Endothelial cell of umbilical vein (primary cell): Measurements from ENCODE around the gene MAGEA11.
"Not testable (repeated sequence)": the region's sequence is repeated elsewhere in the genome, so short reads cannot be mapped to it uniquely, and the experiment has no call there.

ENCODE experiments used
- EZH2 ChIP-seq: IDR thresholded peaks from 2 replicates; pipeline ENCODE4 v1.6.1; 2012; ENCODE audit warnings: borderline replicate concordance, low read depth, mild to moderate bottlenecking, moderate library complexity, low read length, inconsistent platforms; ENCODE audit not compliant: severe bottlenecking
- MYC ChIP-seq: IDR thresholded peaks from one replicate; pipeline ENCODE4 v1.6.1; 2011; ENCODE audit warnings: mild to moderate bottlenecking, low read depth, low read length
- POLR2A ChIP-seq: IDR thresholded peaks from 2 replicates; pipeline ENCODE4 v1.6.1; 2012; ENCODE audit warnings: low read depth, mild to moderate bottlenecking, control low read depth, low read length
- TF ChIP-seq, protein P1 (sequence below): IDR thresholded peaks from 2 replicates; pipeline ENCODE4 v1.6.1; 2011; ENCODE audit not compliant: insufficient read depth, insufficient read length

GRCh38 chrX:149675554-149675953, 36.3 kb upstream of the MAGEA11 start:
- not testable (repeated sequence) for TF ChIP-seq EZH2, POLR2A, MYC
- TF ChIP-seq, protein P1, sequence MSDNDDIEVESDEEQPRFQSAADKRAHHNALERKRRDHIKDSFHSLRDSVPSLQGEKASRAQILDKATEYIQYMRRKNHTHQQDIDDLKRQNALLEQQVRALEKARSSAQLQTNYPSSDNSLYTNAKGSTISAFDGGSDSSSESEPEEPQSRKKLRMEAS: not testable (repeated sequence)
